Lung (tissue), 12 donors: ENCODE measurements around the gene HPGDS. TPM values are rescaled to one million over a fixed set of nuclear protein-coding genes. Genes with fewer than 3 reads are reported as not detected.

Experiments used
- ATAC-seq: fragments of 200-7000 bp; cut with Tn5 transposase; one replicate; pipeline ENCODE4 v1.9.1; 2020; ENCODE audit warnings: moderate number of reproducible peaks; ENCODE audit not compliant: insufficient read depth, low FRiP score
- DNase-seq, 3 donors: peaks; one replicate each; pipeline ENCODE4 v3.0.0-alpha.2; 2013 to 2017
- H3K27ac ChIP-seq, 2 donors: one replicate each; pipeline ENCODE4 v1.5.1; 2013; ENCODE audit warnings: mild to moderate bottlenecking in 2 of 2, moderate library complexity in 2 of 2, control low read depth in 1 of 2, inconsistent platforms in 1 of 2, low read depth in 1 of 2, low read length in 1 of 2
- H3K27me3 ChIP-seq, 3 donors: one replicate each; pipeline ENCODE4 v1.5.1; 2013; ENCODE audit warnings: low read length in 2 of 3; ENCODE audit not compliant: control insufficient read depth in 3 of 3, insufficient read depth in 3 of 3
- H3K36me3 ChIP-seq, 4 donors: one replicate each; pipeline ENCODE4 v1.5.1; 2013; ENCODE audit warnings: low read length in 4 of 4, mild to moderate bottlenecking in 1 of 4, moderate library complexity in 1 of 4; ENCODE audit not compliant: control insufficient read depth in 4 of 4, insufficient read depth in 4 of 4
- H3K4me1 ChIP-seq, 5 donors: one replicate each; pipeline ENCODE4 v1.5.1; 2013; ENCODE audit warnings: low read length in 5 of 5, mild to moderate bottlenecking in 2 of 5, moderate library complexity in 1 of 5; ENCODE audit not compliant: control insufficient read depth in 5 of 5, insufficient read depth in 5 of 5
- H3K4me3 ChIP-seq: one replicate; pipeline ENCODE4 v1.5.1; 2013; ENCODE audit warnings: mild to moderate bottlenecking, control low read depth, moderate library complexity
- H3K9ac ChIP-seq, 2 donors: one replicate each; pipeline ENCODE4 v1.5.1; 2013; ENCODE audit warnings: low read length in 2 of 2, control low read depth in 1 of 2; ENCODE audit not compliant: insufficient read depth in 1 of 2
- H3K9me3 ChIP-seq, 4 donors: one replicate each; pipeline ENCODE4 v1.5.1; 2013; ENCODE audit warnings: low read length in 3 of 4, mild to moderate bottlenecking in 1 of 4, moderate library complexity in 1 of 4; ENCODE audit not compliant: control insufficient read depth in 4 of 4, insufficient read depth in 3 of 4
- WGBS, 2 donors: extraction: QIAGEN DNeasy Blood & Tissue Kit; methylation state at CpG; one replicate each; pipeline ENCODE4 v1.1.7; 2013; 5-methylcytosine and 5-hydroxymethylcytosine counted together
- polyA plus RNA-seq, 2 donors: library from polyadenylated mRNA; stranded (reverse); fragments of 200-250 nt; gene quantifications; one replicate each; pipeline ENCODE4 v1.2.1, GENCODE V29; 2013
- total RNA-seq, 2 donors: library from RNA; depleted of rRNA in 1 of 2; stranded (reverse); fragments of >200 nt in 1 of 2; gene quantifications; one replicate each; pipeline ENCODE4 v1.2.1, GENCODE V29; 2014 to 2021
- TF ChIP-seq, protein P1 (sequence below): IDR thresholded peaks from 2 replicates; pipeline ENCODE4 v1.5.1; 2012; ENCODE audit warnings: mild to moderate bottlenecking; ENCODE audit errors: control extremely low read depth, extremely low read depth
- donor health status: control.
- donor health status: control.
- donor health status: Bipolar disorder and iron deficiency.
- donor health status: healthy.
- donor health status: DM: yes; HTN: yes; CAD: no.

HPGDS gene
- total and polyA plus RNA-seq, 4 donors, result 0.65 to 7.0 (median 2.3) TPM

DNA sequence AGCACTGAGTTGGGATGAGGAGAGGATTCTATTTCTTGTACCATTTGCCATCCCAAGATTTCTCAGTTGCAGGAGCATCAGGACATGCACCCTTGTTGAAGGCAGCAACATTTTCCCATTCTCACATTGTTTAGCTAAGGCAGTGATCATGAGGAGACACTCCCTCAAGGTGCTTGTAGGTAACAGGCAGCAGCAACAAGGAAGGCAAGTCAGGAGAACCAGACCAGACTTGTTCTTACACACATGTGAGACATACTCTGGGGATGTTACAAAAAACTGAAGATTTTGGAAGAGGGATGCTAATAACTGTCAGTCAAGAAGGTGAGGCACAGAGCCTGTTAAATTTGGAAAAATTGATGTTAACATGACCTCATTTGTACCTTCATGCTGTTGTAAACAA is 15.5 kb upstream of the HPGDS start:
- H3K4me1 ChIP-seq, result no peaks in the 10 kb centered on the region
- no peak overlapping the region for H3K27ac ChIP-seq
- no peak overlapping the region for H3K4me3 ChIP-seq
- DNase-seq (no peak), ATAC-seq (no peak)
- H3K36me3 ChIP-seq, result no peaks in the 10 kb centered on the region
- H3K27me3 ChIP-seq, result no peaks in the 10 kb centered on the region
- TF ChIP-seq, protein P1, sequence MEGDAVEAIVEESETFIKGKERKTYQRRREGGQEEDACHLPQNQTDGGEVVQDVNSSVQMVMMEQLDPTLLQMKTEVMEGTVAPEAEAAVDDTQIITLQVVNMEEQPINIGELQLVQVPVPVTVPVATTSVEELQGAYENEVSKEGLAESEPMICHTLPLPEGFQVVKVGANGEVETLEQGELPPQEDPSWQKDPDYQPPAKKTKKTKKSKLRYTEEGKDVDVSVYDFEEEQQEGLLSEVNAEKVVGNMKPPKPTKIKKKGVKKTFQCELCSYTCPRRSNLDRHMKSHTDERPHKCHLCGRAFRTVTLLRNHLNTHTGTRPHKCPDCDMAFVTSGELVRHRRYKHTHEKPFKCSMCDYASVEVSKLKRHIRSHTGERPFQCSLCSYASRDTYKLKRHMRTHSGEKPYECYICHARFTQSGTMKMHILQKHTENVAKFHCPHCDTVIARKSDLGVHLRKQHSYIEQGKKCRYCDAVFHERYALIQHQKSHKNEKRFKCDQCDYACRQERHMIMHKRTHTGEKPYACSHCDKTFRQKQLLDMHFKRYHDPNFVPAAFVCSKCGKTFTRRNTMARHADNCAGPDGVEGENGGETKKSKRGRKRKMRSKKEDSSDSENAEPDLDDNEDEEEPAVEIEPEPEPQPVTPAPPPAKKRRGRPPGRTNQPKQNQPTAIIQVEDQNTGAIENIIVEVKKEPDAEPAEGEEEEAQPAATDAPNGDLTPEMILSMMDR, result no peak
- H3K9me3 ChIP-seq, result no peaks in the 10 kb centered on the region
- no peak overlapping the region for H3K9ac ChIP-seq

DNA sequence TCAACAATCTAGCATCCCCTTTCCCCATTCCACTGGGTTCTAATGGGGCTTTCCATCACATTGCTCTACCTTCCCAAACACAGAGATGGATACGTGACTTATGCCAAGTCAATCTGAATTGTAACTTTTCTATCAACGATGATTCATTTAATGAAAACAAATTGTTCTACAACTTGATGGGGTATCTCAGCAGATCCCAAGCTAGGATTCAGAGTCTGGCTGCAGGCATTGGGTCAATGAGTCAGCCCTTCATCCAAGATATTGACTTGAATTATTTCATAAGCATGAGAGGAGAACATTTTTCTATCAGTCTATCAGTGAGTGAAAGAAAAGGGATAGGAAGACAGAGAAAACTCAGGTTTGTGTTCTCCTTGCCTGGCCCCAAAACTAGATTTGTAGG is 15.0 kb upstream of the HPGDS start:
- H3K27ac ChIP-seq, result no peak overlapping the region
- TF ChIP-seq, protein P1, result no peak
- H3K36me3 ChIP-seq, result no peaks in the 10 kb centered on the region
- WGBS, 2 donors, result 96 to 98% methylated on average over 2 of the region's 2 CpGs
- no peaks in the 10 kb centered on the region for H3K9me3 ChIP-seq
- DNase-seq (no peak), ATAC-seq (no peak)
- no peak overlapping the region for H3K9ac ChIP-seq
- H3K4me3 ChIP-seq, result no peak overlapping the region
- no peaks in the 10 kb centered on the region for H3K4me1 ChIP-seq
- H3K27me3 ChIP-seq, result no peaks in the 10 kb centered on the region

DNA sequence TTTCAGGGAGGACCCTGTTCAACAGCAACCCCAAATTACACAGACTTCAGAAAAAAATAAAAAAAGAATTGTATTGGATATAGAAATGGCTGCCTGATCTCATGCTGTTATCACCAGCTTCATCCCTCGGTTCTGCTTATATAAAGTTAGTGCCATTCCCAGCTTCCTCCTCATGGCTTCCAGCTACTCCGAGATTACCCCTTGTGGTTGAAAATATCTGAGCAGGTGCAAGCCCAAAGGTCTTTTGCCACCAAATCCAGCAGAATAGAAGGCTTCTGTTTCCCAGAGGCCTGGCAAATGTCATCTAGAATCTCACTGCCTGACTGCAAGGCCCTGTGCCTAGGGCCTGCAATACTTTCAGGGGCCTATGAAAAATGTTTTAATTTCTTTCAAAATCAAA is 13.8 kb upstream of the HPGDS start:
- TF ChIP-seq, protein P1, result no peak
- Histone ChIP-seq H3K27me3 (no peaks in the 10 kb centered on the region), H3K4me3 (no peak overlapping the region), H3K36me3 (no peaks in the 10 kb centered on the region), H3K9me3 (no peaks in the 10 kb centered on the region), H3K4me1 (no peaks in the 10 kb centered on the region), H3K27ac (no peak overlapping the region), H3K9ac (no peak overlapping the region)
- ATAC-seq, result no peak
- no peak for DNase-seq
- 76 to 87% methylated on average over 2 of the region's 2 CpGs for WGBS, 2 donors

DNA sequence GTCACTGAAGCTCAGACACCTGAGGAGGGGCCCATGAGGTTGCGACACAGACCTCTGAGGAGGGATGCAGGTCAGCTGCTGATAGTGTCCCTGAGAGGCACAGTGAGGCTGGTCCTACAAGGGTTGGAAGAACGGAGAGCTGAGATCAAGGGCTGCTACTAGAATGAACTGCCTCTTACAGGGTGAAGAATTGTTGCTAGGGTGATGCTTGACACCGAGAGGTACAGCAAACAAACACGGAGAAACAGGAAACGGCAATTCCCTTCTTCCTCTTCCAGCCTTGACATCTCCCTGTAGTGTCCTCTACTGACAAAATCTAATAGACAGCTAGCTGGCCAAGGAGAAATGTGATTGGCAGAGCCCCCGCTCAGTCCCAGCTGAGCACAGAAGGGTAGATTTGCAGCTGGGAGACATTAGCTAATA is 11.8 kb upstream of the HPGDS start:
- no peak overlapping the region for H3K27ac ChIP-seq
- ATAC-seq, result no peak
- no peaks in the 10 kb centered on the region for H3K27me3 ChIP-seq
- 56 to 66% methylated on average over 6 of the region's 6 CpGs for WGBS, 2 donors
- no peak for DNase-seq
- no peaks in the 10 kb centered on the region for H3K36me3 ChIP-seq
- H3K4me3 ChIP-seq, result no peak overlapping the region
- H3K9ac ChIP-seq, result no peak overlapping the region
- no peaks in the 10 kb centered on the region for H3K4me1 ChIP-seq
- H3K9me3 ChIP-seq, result no peaks in the 10 kb centered on the region
- TF ChIP-seq, protein P1, result no peak
